Inflammatory macrophage treated with lipopolysaccharide for 4 hours (primary cell): ENCODE results near the gene PYGB.
"Not testable (repeated sequence)": the region's sequence is repeated elsewhere in the genome, so short reads cannot be mapped to it uniquely, and the experiment has no call there.

ENCODE experiments used
- DNase-seq: peaks from one replicate; pipeline ENCODE4 v3.0.0-alpha.2; 2020

Gene PYGB

DNA sequence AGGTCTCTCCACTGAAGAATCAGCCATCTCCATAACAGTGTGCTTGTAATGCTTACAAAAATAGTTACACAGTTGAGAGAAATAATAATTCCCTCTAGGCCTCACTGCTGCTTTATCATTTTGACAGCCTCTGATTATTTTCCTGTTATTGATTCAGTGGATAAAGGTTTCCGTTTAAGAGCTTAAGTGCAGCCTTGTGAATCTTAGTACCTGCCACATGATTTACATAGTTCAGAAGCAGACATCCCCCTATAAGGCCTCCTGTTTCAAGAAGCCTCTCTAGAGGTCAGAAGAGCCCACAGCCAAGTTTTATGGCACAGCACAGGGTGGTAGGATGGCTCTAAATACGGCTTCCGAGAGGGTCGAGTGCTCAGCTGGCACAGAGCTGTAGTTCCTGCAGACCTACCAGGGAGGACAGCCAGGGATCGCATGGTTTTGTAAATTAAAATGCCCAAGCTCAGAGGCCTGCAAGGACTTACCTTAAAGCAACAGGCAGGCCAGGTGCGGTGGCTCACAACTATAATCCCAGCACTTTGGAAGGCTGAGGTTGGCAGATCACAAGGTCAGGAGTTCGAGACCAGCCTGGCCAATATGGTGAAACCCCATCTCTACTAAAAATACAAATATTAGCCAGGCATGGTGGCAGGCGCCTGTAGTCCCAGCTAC is 17.6 kb upstream of the PYGB start:
- DNase-seq: no peak

DNA sequence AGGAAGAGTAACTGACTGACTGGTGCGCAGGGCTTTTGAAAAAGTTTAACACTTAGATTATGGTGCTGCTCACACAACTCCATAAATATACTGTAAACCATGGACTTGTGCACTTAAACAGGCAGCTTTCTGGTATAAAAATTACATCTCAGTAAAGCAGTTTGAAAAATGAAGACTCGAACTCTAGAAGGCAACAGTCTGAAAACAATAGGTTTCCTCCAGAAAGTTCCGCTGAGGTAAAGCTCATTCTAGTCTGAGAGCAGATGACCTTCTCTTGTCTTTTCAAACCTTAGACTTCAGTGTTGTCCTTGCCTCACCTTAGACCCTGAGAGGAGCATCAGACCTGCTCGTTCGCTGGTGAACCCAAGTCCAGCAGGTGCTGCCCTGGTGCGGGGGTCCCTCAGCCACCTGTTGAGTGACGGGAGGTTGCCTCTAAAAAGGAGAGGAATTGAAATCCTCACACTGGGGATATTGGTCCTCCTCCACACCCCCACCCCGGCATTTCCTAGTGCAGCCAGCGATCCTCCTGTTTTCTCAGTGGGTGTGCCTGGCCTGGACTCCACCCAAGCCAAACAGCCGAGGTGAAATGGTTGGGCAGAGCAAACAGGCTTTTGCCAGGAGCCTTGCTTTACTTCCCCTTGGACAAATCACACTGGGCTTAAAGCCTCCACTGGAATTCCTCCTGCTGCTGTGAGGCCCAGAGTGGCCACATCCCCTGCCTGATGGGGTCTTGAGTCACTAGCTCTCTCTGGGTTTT is 14.7 kb upstream of the PYGB start:
- DNase-seq: no peak

DNA sequence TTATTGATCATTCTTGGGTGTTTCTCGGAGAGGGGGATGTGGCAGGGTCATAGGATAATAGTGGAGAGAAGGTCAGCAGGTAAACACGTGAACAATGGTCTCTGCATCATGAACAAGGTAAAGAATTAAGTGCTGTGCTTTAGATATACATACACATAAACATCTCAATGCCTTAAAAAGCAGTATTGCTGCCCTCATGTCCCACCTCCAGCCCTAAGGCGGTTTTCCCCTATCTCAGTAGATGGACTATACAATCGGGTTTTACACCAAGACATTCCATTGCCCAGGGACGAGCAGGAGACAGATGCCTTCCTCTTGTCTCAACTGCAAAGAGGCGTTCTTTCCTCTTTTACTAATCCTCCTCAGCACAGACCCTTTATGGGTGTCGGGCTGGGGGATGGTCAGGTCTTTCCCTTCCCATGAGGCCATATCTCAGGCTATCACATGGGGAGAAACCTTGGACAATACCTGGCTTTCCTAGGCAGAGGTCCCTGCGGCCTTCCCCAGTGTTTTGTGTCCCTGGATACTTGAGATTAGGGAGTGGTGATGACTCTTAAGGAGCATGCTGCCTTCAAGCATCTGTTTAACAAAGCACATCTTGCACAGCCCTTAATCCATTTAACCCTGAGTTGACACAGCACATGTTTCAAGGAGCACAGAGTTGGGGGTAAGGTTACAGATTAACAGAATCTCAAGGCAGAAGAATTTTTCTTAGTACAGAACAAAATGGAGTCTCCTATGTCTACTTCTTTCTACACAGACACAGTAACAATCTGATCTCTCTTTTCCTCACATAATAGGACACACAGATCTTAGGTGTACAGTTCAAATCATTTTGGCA is 13.7 kb upstream of the PYGB start:
- not testable (repeated sequence) for DNase-seq

DNA sequence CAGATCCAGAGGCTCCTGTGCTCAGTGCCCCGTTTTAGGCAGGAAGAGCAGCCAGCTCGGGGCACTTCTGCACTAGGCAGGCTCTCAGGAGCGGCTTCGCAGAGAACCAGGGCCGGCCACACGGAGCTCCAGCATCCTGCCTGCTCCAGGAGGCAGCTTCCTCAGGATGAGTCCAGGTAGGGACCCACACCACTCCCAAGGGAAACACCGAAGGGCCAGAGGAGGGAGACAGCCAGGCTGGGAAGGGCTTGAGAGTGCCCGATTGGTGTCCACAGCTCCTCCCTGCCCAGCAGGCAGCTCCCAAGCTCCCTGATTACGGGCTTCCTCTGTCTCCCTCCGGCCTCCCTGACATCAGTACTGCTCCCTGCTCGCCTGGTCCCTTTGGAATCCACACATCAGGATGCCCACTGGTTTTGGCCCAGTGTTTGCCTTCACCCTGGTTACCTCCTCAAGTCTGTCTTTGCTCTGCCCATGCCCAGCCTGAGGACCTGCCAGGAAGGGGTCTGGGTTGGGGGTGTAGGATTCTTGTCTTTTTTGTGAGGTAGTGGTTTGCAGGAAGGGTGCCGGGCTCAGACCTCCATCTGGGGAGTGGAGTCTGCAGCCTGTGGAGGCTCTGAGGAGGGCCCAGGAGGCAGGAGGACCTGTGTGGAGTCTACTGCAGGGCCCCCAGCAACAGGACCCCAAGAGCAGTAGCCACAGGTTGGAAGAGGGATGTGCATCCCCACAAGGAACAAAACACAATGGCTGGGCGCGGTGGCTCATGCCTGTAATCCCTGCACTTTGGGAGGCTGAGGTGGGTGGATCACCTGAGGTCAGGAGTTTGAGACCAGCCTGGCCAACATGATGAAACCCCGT is 11.2 kb upstream of the PYGB start:
- no peak for DNase-seq

DNA sequence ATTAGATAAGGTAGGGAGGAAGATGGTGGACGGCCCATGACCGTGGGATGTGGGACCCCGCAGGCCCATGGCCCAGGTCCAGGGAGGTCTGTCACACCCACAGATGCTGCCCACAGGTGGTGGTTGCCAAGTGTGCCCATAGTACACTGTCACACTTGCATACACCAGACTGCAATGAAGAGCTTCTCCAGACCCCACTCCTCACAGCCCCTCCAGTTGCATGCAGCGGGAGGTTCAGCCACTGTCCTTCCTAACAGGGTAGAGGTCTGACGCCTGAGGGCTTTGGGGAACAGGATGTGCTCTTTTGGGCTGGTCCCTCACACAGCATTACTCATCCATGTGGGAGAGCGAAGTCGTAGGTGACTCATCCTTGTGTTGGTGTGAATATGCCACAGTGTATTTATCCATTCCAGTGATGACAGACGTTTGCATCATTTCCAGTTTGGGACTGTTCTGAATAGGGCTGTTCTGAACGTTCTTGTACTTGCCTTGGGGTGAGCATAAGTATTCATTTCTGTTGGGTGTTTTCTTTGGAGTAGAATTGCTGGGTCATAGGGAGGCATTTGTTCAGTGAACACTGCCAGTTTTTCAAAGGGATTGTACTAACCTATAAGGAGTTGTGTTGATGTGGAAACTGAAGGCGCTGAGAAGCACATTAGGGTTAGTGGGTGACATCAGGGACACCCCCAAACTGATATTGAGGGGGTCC is 10.1 kb upstream of the PYGB start:
- peak; percentile 98 for DNase-seq

DNA sequence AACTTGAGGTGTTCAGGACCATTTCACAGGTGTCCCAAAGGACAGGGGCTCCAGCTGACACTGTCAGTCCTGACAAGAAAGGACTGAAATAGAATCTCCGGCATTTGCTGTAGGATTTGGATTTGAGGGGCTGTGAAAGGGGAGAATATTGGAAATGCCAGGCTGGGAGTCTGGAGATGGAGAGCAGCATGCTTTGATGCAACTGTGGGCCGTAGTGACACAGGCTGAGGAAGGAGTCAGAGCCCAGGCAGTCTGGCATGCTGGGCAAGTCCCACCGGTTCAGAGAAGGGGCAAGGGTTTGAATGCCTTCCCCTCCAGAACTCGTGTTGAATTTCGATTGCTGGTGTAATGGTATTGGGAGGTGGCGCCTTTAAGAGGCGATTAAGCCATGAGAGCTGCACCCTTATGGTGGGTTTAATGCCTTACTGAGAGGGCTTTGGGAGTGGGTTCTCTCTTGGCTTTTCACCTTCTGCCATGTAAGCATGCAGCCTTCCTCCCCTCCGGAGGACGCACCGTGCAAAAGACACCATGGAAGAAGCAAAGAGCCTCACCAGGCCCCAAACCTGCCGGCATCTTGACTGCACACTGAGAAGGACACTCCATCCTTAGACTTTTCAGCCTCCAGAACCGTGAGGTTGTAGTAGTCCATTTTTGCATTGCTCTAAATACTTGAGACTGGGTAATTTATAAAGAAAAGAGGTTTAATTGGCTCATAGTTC is 9.4 kb upstream of the PYGB start:
- DNase-seq: peak; percentile 17

DNA sequence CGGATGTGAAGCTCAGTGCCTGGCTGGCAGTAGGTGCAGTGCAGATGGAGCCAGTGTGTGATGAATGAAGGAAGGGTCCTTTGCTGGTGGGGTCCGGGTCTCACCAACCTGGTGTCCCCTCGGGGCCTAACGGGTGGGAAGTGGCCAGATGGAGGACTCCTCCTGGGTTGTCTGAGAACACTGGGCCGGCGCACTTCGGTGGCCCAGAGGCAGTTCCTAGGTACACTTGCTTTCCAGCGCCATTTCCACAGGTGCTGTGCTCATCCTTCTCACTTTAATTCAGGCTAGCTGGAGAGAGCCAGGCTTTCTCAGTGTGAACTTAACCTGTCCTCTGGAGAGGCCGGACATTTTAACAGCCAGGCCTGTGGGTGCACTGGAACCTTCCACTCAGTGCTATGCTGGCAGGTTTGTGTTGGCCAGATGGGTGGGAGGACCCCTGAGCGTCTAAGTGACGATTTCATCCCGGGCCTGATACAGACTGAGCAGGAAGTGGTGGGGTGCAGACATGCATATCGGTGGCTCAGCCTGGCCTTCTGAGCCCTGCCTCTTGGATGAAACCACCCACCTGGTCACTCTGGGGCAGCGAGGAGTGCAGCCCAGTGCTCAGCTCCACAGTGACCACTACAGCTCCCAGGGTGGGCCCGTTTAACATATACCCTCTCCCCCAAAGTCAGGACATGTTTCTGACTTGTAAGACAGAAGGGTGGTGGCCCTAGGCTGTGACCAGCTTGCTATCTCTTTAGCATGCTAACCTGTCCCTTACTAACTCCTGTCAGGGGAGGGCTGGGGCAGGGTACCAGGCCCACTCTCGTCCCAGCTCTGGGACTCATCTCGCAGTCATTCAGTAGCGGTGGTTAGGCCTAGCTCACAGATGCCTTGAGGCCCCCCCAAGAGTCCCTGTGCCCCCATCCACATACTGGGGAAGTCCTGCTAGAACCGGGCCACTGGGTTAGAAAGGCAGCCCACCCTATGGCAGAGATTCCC is 8.2 kb upstream of the PYGB start:
- DNase-seq: no peak

DNA sequence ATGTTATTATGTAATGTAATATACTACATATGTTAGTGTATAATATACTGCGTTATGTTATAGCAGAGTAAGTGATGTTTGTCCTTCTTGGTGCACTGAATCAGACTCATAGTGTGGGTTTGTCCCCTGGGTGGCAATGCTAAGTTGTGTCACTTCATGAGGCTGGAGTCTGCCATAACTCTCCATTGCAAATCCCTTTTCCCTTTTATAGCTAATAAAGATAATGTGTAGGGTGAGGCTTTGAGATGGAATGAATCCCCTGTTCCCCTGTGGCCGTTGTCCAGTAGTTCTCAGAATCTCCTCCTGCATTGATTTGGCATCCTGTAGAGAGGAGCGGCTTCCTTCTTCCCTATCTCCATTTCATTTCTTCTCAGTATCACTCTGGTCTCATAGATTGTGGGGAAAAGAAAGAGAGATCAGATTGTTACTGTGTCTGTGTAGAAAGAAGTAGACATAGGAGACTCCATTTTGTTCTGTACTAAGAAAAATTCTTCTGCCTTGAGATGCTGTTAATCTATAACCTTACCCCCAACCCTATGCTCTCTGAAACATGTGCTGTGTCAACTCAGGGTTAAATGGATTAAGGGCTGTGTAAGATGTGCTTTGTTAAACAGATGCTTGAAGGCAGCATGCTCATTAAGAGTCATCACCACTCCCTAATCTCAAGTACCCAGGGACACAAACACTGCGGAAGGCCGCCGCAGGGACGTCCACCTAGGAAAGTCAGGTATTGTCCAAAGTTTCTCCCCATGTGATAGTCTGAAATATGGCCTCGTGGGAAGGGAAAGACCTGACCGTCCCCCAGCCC is 6.8 kb upstream of the PYGB start:
- not testable (repeated sequence) for DNase-seq

DNA sequence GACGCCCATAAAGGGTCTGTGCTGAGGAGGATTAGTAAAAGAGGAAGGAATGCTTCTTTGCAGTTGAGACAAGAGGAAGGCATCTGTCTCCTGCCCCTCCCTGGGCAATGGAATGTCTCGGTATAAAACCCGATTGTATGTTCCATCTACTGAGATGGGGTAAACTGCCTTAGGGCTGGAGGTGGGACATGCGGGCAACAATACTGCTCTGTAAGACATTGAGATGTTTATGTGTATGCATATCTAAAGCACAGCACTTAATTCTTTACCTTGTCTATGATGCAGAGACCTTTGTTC is 6.3 kb upstream of the PYGB start:
- DNase-seq: not testable (repeated sequence)

DNA sequence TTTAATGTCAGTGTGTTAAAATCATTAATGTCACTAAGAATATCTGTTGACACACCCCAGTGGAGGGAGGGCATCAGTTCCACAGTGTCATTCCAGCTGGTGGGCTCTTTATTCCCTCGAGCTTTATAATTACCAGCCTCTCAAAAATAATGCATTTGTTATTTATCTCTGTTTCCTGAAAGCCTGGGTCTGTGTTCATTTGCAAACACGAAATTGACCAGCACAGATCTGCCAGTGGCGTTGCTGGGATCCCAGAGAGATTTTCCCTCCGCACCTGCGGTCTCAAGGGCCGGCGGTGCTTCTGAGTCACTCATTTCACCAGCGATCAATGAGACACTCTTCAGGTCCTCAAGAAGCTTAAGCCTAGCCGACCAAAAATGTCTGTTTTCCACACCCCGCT is 5.7 kb upstream of the PYGB start:
- no peak for DNase-seq

DNA sequence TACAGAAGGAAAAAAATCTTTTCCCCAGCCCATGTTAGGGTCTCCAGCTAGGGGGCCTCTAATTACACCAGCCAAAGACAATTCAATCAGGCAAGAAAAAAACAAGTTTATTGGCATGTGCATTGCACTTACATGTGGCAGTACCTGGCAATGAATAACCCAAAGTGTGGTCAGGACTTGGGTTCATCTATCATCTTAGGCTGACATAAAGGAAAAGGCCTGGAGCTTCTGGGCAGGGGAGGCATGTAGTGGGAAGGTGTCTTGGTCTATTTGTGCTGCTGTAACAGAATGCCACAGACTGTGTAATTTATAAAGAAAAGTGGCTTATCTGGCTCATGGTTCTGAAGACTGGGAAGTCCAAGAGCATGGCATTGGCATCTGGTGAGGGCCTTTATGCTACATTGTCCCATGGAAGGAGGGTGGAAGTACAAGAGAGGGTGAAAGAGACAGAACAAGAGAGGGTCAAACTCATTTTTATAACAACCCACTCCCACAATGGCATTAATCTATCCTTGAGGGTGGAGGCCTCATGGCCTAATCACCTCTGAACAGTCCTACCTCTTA is 4.4 kb upstream of the PYGB start:
- no peak for DNase-seq

DNA sequence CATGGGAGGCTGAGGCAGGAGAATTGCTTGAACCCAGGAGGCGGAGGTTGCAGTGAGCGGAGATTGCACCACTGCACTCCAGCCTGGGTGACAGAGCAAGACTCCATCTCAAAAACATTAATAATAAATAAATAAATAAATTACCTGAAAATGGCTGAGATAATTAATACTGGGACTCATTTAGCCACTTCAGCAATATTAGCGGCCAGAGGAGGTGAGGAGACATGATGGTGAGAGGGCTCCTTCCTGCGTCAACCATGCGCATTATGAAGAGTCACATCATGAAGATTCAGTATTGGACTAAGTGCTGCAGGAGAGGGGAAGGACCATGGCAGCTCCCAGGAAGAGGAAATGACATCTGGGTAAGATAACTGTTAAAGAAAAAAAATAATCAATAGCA is 2.9 kb upstream of the PYGB start:
- DNase-seq: no peak

DNA sequence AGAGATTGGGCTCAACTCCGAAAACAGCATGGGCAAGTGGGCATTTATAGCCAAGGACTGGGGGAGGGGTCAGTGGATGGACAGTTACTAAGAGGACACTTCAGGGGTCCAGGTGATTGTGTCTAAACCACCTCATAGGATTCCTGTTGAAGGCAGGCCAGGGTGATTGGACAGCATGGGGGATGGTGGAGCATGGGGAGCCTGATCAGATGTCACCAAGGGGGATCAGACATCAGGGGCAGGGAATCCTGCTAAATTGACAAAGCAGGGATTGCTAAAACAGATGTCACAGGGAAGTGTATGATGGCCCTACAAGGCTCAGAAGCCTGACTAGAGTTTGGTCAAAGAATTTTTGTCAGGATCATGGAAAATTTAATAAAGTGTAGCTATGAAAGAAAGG is 2.4 kb upstream of the PYGB start:
- DNase-seq: no peak

DNA sequence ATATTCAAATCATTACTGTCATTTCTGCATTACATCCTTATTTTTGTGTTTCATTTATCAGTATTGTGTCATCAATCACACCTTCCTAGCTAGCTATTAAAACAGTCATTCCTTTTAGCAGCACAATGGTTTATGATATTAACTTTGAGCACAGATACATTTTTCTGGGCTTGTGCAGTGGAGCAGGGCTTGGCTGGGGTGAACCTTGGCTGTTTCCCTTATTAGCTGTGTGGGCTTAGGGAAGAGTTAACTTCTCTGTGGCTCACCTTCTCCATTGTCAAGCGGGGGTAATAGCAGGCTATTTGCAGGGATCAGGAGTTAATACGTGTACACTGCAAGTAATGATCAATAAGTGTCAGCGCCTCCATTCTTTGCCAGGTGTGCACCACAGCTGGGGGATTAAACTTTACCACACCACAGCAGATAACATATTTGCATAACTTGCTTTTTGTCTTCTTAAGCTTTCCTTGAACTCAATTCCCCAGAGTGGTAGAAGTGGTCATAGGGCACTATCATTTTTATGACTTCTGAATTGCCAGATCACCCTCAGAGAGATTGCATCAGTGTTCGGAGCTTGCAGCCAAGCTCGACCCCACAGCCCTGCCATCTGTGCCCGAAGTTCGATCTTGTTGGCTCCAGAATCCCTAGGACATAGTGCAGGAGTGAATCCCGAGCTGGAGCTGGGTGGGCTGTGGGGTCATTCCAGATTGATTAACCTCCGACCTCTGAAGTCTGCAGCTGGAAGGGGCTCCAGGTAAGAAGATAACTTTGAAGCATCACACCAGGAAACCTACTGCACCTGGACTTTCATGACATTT is 1.5 kb upstream of the PYGB start:
- DNase-seq: no peak

DNA sequence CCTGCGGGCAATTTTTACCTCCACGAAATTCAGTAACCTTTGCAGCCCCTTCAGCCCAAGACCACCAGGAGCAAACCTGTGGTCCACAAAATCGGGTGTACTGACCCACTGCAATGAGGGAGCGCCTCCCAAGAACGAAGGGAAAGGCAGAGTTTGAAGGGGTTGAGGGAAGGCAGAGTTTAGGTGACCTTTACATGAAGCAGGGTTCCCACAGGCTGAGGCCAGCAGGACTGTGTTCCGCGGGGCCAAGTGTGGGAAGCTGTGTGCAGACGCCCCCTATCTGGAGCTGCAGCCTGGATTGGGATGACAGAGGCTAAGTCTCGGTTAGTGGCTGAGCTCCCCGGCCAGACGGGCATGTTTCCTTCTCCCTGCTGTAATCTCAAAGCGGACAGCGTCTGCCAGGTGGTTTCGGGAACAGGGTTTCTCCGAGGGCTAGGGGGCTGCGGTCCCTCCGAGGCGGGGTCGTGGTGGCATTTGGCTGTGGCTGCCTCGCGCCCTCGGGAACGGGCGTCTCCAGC is 826 bp upstream of the PYGB start:
- DNase-seq: peak; percentile 43

DNA sequence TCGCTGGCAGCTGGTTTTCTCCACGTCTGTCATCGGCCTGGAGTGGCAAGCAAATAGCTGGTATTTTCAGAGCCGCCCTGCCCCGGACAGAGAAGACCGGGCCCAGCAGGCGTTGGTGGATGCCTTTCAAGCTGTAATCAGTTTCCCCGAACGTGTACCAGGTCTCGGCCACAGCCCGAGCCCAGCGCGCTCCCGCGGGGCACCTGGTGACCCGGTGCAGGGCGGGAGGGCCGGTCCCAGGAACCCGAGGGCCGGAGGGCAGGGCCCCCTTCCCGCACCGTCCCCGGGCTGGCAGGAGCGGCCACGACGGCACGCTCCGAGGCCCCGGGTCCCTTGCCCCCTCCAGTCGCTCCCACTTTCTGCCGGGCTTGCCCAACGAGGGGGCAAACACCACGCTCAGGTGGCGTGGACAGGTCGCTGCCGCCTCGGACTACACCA is 348 bp upstream of the PYGB start:
- DNase-seq: no peak

DNA sequence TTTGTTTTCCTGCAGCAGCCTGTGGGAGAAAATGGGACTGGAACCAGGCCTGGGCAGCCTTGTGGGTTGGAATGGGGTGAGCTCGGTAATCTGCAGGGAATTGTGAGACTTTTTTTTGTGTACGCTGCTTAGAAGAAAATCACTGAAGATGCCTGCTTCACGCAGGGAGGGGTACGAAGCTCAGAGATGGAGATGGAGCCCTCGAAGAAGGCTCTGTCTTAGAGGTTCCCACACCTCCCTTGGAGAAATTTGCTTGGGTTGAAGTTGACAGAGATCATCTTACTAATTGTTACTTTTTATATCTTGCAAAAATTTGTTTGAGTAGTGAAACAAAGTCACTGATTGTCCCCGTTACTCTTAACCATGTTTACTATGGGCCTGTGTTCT is 894 bp downstream of the PYGB start:
- no peak for DNase-seq
